SKM-1 treated with dmso at 0.1 percent for 144 hours (cell line): ENCODE results near the gene OSBPL5.
"Not testable (repeated sequence)": the region's sequence is repeated elsewhere in the genome, so short reads cannot be mapped to it uniquely, and the experiment has no call there.

Experiments
- DNase-seq: peaks from one replicate; lab custom pipeline; 2025; ENCODE audit not compliant: unreplicated experiment; lab: John Stamatoyannopoulos, UW

OSBPL5 gene

DNA sequence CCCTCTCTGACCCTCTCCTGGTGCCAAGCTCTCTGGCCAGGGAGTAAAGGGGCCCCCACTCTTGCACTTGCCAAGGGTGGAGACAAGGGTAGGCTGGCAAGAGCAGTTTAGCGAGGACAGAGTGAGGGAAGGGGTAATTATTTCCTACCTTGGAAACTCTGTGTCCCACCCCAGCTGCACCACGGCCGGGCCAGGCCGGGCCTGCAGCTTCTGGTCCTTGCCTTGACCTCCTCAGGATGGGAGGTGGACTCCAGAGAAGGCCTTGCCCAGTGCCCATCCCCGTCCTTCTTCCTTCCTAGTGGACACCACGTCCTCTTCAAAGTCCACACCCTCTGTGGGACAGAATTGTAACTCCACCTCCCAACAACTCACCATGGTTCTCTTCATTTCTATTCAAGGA, 18.4 kb upstream of the OSBPL5 start:
- DNase-seq, result no peak

GRCh38 chr11:3182462-3182852, 17.3 kb upstream of the OSBPL5 start:
- DNase-seq, result no peak

DNA sequence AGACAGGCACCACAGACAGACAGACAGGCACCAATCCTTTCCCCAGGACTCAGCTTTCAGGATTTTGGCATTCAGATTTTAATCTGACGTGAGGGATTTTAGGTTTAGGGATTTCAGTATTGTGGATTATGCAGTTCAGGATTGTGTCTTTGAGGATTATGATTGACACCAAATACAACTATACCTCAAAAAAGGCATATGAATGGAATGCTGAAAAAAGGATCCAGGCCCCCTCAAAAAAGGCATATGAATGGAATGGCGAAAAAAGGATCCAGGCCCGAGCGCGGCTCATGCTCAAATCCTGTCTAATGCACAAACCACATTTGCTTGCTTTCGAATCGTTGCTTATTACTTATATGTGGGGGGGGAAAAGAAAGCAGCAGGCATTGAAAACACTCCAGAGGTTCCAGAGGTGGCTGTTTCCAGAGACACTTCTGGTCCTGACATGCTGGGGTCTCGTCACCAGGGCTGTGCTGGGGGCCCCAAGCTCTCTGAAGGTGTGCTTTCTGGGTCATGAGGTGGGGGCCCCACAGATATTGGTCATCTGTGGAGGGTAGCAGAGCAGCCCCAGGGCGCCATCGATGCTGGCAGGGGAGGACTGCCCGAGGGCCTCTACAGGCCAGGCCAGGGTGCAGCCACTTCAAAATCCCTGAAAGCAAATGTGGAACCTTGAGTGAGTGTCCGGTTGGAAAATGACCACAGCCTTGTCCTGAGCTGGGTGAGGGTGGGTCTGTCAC, 16.8 kb upstream of the OSBPL5 start:
- DNase-seq, result no peak

DNA sequence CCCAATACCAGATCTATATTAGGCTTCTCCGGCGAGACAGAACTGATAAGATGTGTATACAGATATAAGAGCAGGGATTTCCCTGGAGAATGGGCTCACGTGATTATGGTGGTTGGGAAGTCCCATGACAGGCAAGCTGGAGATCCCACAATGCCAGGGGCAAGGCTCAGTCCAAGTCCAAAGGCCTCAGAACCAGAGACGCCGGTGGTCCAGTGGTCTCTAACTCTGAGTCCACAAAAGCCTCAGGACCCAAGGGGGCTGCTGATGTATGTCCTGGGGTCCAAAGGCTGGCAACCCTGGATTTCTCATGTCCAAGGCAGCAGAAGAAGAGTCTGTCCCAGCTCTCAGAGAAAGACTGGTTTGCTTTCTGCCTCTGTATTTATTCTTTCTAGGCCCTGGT, 15.8 kb upstream of the OSBPL5 start:
- DNase-seq, result no peak

GRCh38 chr11:3178349-3178748, 13.2 kb upstream of the OSBPL5 start:
- no peak for DNase-seq

DNA sequence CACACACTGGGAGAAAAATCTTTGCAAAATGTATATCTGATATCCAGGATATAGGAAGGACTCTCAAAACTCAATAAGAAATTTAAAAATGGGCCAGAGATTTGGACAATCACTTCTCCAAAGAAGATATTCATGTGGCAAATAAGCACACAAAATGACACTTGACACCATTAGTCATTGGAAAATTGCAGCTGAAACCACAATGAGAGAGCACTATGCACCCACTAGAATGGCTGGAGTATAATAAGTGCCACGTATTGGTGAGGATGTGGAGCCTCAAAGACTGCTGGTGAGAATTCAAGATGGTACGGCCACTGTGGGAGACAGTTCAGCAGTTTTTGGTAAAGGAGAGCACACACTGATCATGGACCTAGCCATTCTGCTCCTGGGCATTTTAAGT, 12.8 kb upstream of the OSBPL5 start:
- no peak for DNase-seq

GRCh38 chr11:3176487-3176886, 11.4 kb upstream of the OSBPL5 start:
- DNase-seq, result no peak

DNA sequence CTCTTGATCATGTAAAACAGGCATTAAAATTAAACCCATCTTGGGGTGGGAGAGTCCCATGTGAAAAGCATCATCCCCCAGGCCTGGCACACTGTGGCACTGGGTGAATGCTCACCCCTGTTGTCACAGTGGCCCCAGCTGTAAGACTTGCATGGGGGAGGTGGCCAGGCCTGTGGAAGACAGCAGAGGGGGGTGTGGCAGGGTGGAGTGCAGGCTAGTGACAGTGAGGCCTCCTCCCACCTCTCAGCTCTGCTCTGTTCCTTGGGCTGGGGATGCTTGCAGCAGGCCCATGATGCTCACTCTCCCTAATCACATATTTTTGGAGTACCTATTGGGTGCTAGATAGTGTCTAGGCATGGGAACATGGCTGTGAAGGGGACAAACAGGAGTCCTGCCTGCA, 10.1 kb upstream of the OSBPL5 start:
- no peak for DNase-seq

GRCh38 chr11:3174387-3174786, 9.3 kb upstream of the OSBPL5 start:
- no peak for DNase-seq

DNA sequence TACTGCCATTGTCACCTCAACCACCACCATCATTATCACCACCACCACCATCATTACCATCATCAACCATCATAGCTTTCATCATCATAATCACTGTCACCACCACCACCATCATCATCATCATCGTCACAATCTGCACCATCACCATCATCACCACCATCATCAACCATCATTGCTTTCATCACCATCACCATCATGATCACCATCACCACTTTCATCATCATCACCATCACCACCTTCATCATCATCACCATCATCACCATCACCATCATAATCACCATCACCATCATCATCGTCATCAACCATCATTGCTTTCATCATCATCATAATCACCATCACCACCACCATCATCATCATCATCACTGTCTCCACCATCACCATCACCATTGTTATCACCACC, 8.7 kb upstream of the OSBPL5 start:
- no peak for DNase-seq

DNA sequence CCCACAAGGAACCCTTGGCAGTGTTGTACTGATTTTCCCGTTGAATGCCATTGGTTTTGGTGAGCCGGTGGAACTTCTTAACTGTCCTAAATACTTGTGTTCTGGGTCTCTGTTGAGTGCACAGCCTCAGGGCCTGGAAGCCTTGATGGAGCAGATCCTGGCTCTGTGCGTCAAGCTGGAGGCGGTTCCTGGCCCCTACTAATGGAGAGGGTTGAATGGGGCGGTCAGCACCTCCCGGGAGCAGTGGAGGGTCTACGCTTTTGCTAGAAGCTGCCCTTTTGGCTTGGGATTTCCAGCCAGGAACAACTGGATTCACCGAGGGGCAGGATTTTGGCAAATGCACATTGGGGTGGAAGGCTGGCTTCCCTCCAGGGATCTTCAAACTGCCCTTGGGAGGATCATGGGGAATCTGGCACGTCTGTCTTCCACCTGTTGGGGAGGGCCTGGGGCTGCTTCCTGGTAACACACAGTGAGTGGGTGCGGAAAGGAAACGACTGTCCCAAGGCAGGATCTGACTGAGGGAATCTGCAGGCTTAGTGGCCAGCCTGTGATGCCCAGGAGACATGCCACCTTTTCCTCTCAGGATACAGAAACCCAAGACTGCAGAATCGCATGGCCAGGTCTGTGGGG, 6.9 kb upstream of the OSBPL5 start:
- no peak for DNase-seq

GRCh38 chr11:3170756-3171650, 5.9 kb upstream of the OSBPL5 start:
- no peak for DNase-seq

GRCh38 chr11:3170044-3170755, 5.1 kb upstream of the OSBPL5 start:
- DNase-seq, result no peak

GRCh38 chr11:3169255-3170043, 4.3 kb upstream of the OSBPL5 start:
- peak; percentile 35 for DNase-seq

- not testable (repeated sequence) for DNase-seq
Observed at GRCh38 chr11:3168742-3169254, 3.7 kb upstream of the OSBPL5 start.

GRCh38 chr11:3167143-3168119, 2.3 kb upstream of the OSBPL5 start:
- DNase-seq, result peak; percentile 18

- no peak for DNase-seq
Observed at GRCh38 chr11:3166268-3167142, 1.4 kb upstream of the OSBPL5 start.

- no peak for DNase-seq
Observed at GRCh38 chr11:3165916-3166267, 782 bp upstream of the OSBPL5 start.
